ENCODE measurements around the gene ZNF764. TPM values are rescaled to one million over a fixed set of nuclear protein-coding genes. Genes with fewer than 3 reads are reported as not detected.

Gene ZNF764
- total and polyA plus RNA-seq, 4 donors = 1.6 to 6.8 (median 4.2) TPM

- Histone ChIP-seq H3K9ac (ENCODE audit: low read depth in 1 of 2, low read length in 2 of 2) (no peak overlapping the region), H3K9me3 (ENCODE audit: control insufficient read depth in 4 of 4, low read length in 3 of 4) (no peaks in the 10 kb centered on the region), H3K4me3 (ENCODE audit: low read depth in 1 of 3, low read length in 3 of 3) (no peak overlapping the region), H3K36me3 (ENCODE audit: control insufficient read depth in 4 of 4, insufficient read depth in 3 of 4, low read depth in 1 of 4, low read length in 3 of 4) (peaks cover 6 to 11% (median 8%) of the 10 kb centered on the region in 4 donors), H3K27ac (ENCODE audit: low read depth in 1 of 2, low read length in 2 of 2) (no peak overlapping the region), H3K27me3 (ENCODE audit: control insufficient read depth in 4 of 4, insufficient read depth in 4 of 4, low read length in 3 of 4) (no peaks in the 10 kb centered on the region), H3K4me1 (ENCODE audit: control insufficient read depth in 4 of 4, insufficient read depth in 4 of 4, low read length in 3 of 4) (peaks cover 2 to 17% (median 10%) of the 10 kb centered on the region in 4 donors)
- 75% methylated on average over 10 of the region's 10 CpGs for WGBS
- DNase-seq (ENCODE audit: low spot score) = no peak
- TF ChIP-seq TAF1 (conservative IDR thresholded peaks at IDR 0.05) = no peak
- TF ChIP-seq ZBTB33 (IDR thresholded peaks at IDR 0.05) = no peak
These were observed 2.1 kb downstream of the ZNF764 start for GRCh38 chr16:30556125-30556473.

- Histone ChIP-seq H3K4me1 (ENCODE audit: control insufficient read depth in 4 of 4, insufficient read depth in 4 of 4, low read length in 3 of 4) (peaks cover 2 to 15% (median 9%) of the 10 kb centered on the region in 4 donors), H3K9me3 (ENCODE audit: control insufficient read depth in 4 of 4, low read length in 3 of 4) (no peaks in the 10 kb centered on the region), H3K36me3 (ENCODE audit: control insufficient read depth in 4 of 4, insufficient read depth in 3 of 4, low read depth in 1 of 4, low read length in 3 of 4) (peaks cover 6 to 11% (median 8%) of the 10 kb centered on the region in 4 donors), H3K4me3 (ENCODE audit: low read depth in 1 of 3, low read length in 3 of 3) (no peak overlapping the region), H3K27ac (ENCODE audit: low read depth in 1 of 2, low read length in 2 of 2) (no peak overlapping the region), H3K27me3 (ENCODE audit: control insufficient read depth in 4 of 4, insufficient read depth in 4 of 4, low read length in 3 of 4) (no peaks in the 10 kb centered on the region), H3K9ac (ENCODE audit: low read depth in 1 of 2, low read length in 2 of 2) (no peak overlapping the region)
- TF ChIP-seq JUND (IDR thresholded peaks at IDR 0.05) = no peak
- no peak for TF ChIP-seq NR2F2 (IDR thresholded peaks at IDR 0.05)
- TF ChIP-seq REST (IDR thresholded peaks at IDR 0.05) = no peak
- no peak for TF ChIP-seq TAF1 (conservative IDR thresholded peaks at IDR 0.05)
- TF ChIP-seq RAD21 (IDR thresholded peaks at IDR 0.05) = no peak
- no peak for TF ChIP-seq HNF4G (IDR thresholded peaks at IDR 0.05)
- no peak for TF ChIP-seq EGR1 (IDR thresholded peaks at IDR 0.05; ENCODE audit: low read depth in 2 of 2)
- TF ChIP-seq, protein P1, sequence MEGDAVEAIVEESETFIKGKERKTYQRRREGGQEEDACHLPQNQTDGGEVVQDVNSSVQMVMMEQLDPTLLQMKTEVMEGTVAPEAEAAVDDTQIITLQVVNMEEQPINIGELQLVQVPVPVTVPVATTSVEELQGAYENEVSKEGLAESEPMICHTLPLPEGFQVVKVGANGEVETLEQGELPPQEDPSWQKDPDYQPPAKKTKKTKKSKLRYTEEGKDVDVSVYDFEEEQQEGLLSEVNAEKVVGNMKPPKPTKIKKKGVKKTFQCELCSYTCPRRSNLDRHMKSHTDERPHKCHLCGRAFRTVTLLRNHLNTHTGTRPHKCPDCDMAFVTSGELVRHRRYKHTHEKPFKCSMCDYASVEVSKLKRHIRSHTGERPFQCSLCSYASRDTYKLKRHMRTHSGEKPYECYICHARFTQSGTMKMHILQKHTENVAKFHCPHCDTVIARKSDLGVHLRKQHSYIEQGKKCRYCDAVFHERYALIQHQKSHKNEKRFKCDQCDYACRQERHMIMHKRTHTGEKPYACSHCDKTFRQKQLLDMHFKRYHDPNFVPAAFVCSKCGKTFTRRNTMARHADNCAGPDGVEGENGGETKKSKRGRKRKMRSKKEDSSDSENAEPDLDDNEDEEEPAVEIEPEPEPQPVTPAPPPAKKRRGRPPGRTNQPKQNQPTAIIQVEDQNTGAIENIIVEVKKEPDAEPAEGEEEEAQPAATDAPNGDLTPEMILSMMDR (IDR thresholded peaks at IDR 0.05; ENCODE audit: low read depth, low read length, missing input control) = no peak
- 97% methylated on average over 69 of the region's 69 CpGs for WGBS
- DNase-seq (ENCODE audit: low spot score) = no peak
These were observed 2.7 kb downstream of the ZNF764 start for GRCh38 chr16:30555315-30556124.
